ENCODE results near the gene SMC5. TPM values are rescaled to one million over a fixed set of nuclear protein-coding genes. Genes with fewer than 3 reads are reported as not detected.

Gene SMC5
- total RNA-seq, 1 experiment from 2014 or later, result 42.8 TPM

DNA sequence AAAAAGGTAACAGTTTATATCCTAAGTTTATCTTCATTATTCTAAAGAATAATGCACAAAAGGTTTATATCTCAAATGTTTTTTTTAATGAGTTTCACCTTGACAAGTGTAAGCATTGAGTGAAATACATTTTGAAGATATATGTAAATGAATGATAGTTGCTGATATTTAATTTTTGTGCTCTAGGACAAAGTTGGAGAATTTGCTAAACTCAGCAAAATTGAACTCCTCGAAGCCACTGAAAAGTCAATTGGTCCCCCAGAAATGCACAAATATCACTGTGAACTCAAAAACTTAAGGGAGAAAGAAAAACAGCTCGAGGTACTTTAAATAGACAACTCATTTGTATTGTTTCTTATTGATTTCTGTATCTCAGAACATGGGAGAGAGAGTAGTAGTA is 19.5 kb downstream of the SMC5 start:
- no peak for DNase-seq
- Histone ChIP-seq H3K4me2 (ENCODE audit: low read depth, low read length, poor library complexity, severe bottlenecking) (no peak overlapping the region), H3K79me2 (ENCODE audit: low read length) (peaks cover 74% of the 10 kb centered on the region), H3K4me3 (ENCODE audit: low read length) (no peak overlapping the region), H3K9me2 (replicated peaks; ENCODE audit: insufficient read depth, low read length) (no peaks in the 10 kb centered on the region), H3K4me1 (ENCODE audit: low read length) (no peaks in the 10 kb centered on the region), H3K27me3 (ENCODE audit: low read length) (no peaks in the 10 kb centered on the region), H3K9me3 (ENCODE audit: low read length) (no peaks in the 10 kb centered on the region), H3K27ac (ENCODE audit: low read length) (no peak overlapping the region), H3K36me3 (ENCODE audit: insufficient read depth, low read length) (peaks cover 50% of the 10 kb centered on the region), H4K20me1 (ENCODE audit: insufficient read depth, low read depth, low read length) (no peaks in the 10 kb centered on the region), H3K9ac (ENCODE audit: low read length) (no peak overlapping the region), H2AFZ (ENCODE audit: low read length) (no peak overlapping the region)

DNA sequence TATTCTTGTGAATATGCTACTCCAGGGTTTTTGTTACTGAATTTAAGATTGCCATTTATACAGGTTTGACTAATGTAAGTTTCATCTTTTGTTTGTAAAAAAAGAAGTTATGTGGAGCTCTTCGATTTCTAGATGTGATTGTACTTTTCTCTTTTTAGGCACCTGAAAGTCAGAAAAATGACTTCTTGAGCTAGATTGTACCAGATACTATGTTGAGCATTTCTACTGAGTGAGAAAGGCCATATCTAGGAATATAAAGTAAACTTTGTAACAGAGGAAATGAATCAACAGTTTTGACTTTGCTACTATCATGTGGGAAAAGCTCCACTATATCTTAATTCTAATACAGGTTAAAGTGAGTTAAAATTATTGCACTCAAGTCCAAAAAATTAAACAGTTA is 25.1 kb downstream of the SMC5 start:
- Histone ChIP-seq H3K36me3 (ENCODE audit: insufficient read depth, low read length) (peaks cover 74% of the 10 kb centered on the region), H3K4me3 (ENCODE audit: low read length) (no peak overlapping the region), H3K9ac (ENCODE audit: low read length) (no peak overlapping the region), H3K4me1 (ENCODE audit: low read length) (no peaks in the 10 kb centered on the region), H3K9me2 (replicated peaks; ENCODE audit: insufficient read depth, low read length) (no peaks in the 10 kb centered on the region), H3K9me3 (ENCODE audit: low read length) (no peaks in the 10 kb centered on the region), H3K79me2 (ENCODE audit: low read length) (peaks cover 69% of the 10 kb centered on the region), H2AFZ (ENCODE audit: low read length) (no peak overlapping the region), H3K27ac (ENCODE audit: low read length) (no peak overlapping the region), H3K4me2 (ENCODE audit: low read depth, low read length, poor library complexity, severe bottlenecking) (no peak overlapping the region), H3K27me3 (ENCODE audit: low read length) (no peaks in the 10 kb centered on the region), H4K20me1 (ENCODE audit: insufficient read depth, low read depth, low read length) (no peaks in the 10 kb centered on the region)
- no peak for DNase-seq

DNA sequence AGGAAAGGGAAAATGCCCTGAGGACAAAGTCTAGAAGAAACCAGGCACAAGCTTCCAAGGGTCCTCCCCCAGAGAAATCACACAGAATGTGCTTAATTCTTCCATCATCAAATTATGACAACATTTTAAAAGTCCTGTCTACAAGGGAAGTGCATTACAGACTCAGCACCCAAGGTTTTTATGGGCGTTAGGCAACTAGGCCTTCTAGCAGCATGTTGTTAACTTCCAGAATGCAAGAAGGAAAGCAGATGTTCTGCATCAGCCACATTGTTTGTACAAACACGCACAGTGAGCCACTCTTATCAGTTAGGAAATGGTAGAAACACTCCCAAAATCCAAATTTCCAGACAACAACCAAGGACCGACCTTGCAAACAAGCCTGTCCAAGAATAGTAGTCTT is 26.5 kb downstream of the SMC5 start:
- Histone ChIP-seq H3K36me3 (ENCODE audit: insufficient read depth, low read length) (peaks cover 81% of the 10 kb centered on the region), H3K4me2 (ENCODE audit: low read depth, low read length, poor library complexity, severe bottlenecking) (no peak overlapping the region), H3K9me2 (replicated peaks; ENCODE audit: insufficient read depth, low read length) (no peaks in the 10 kb centered on the region), H2AFZ (ENCODE audit: low read length) (no peak overlapping the region), H3K79me2 (ENCODE audit: low read length) (peaks cover 73% of the 10 kb centered on the region), H3K4me3 (ENCODE audit: low read length) (no peak overlapping the region), H3K27ac (ENCODE audit: low read length) (no peak overlapping the region), H4K20me1 (ENCODE audit: insufficient read depth, low read depth, low read length) (no peaks in the 10 kb centered on the region), H3K27me3 (ENCODE audit: low read length) (no peaks in the 10 kb centered on the region), H3K9me3 (ENCODE audit: low read length) (no peaks in the 10 kb centered on the region), H3K4me1 (ENCODE audit: low read length) (no peaks in the 10 kb centered on the region), H3K9ac (ENCODE audit: low read length) (no peak overlapping the region)
- DNase-seq, result no peak

DNA sequence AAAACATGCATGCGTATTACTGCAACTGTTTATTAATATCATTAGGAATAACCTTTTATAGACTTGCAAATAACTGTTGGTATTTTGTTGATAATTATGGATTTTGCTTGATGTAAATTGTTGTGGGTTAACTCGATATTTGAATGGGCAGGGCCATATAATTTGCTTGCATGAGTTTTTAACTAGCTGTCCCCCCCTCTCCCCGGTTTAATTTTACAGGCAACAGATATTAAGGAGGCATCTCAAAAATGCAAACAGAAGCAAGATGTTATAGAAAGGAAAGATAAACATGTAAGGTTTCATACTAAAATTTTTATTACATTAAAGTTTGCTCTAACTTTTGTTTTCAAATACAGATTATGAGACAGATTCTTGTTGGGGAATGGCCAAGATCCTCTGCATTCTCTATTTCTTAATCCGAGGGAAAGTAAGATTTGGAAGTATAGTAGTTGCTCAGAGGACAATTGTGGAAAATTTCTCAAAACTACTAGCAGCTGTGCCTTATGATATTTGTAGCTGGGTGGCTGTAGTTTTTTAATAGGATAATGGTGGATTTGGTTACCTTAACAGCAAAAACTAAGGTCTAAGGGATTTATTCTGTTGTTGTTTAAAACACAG is 27.3 kb downstream of the SMC5 start:
- DNase-seq, result no peak
- no peaks in the 10 kb centered on the region for H3K9me3 ChIP-seq (ENCODE audit: low read length)
- no peak overlapping the region for H2AFZ ChIP-seq (ENCODE audit: low read length)
- H3K27ac ChIP-seq (ENCODE audit: low read length), result no peak overlapping the region
- H3K9me2 ChIP-seq (replicated peaks; ENCODE audit: insufficient read depth, low read length), result no peaks in the 10 kb centered on the region
- H3K9ac ChIP-seq (ENCODE audit: low read length), result no peak overlapping the region
- peaks cover 82% of the 10 kb centered on the region for H3K36me3 ChIP-seq (ENCODE audit: insufficient read depth, low read length)
- H4K20me1 ChIP-seq (ENCODE audit: insufficient read depth, low read depth, low read length), result no peaks in the 10 kb centered on the region
- peaks cover 74% of the 10 kb centered on the region for H3K79me2 ChIP-seq (ENCODE audit: low read length)
- no peak overlapping the region for H3K4me3 ChIP-seq (ENCODE audit: low read length)
- no peaks in the 10 kb centered on the region for H3K27me3 ChIP-seq (ENCODE audit: low read length)
- H3K4me1 ChIP-seq (ENCODE audit: low read length), result no peaks in the 10 kb centered on the region
- H3K4me2 ChIP-seq (ENCODE audit: low read depth, low read length, poor library complexity, severe bottlenecking), result no peak overlapping the region

DNA sequence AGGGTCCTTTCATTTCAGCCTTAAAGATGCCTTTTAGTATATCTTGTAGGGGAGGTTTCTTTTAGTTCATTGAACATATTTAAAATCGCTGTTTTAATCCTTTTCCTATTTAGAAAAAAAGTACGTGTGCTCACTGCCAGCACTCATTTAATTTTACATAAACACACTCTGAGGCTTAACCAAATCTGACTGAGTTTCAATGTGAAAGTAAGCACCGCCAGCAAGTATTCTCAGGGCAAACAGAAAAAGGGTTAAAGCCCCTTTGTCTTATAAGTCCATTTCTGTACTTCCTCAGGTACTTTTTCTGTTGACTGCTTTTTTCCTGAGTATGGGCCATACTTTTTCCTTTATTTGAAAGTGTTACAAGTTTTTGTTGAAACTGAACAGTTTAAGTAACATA is 31.8 kb downstream of the SMC5 start:
- H3K27ac ChIP-seq (ENCODE audit: low read length), result no peak overlapping the region
- no peak overlapping the region for H3K9ac ChIP-seq (ENCODE audit: low read length)
- H3K9me3 ChIP-seq (ENCODE audit: low read length), result 0 out of 2 replicates have a peak, but pooled peaks cover 5% of the 10 kb centered on the region
- no peak overlapping the region for H3K4me3 ChIP-seq (ENCODE audit: low read length)
- no peak for DNase-seq
- no peak overlapping the region for H2AFZ ChIP-seq (ENCODE audit: low read length)
- H3K9me2 ChIP-seq (replicated peaks; ENCODE audit: insufficient read depth, low read length), result no peaks in the 10 kb centered on the region
- H3K4me1 ChIP-seq (ENCODE audit: low read length), result no peaks in the 10 kb centered on the region
- H3K79me2 ChIP-seq (ENCODE audit: low read length), result peaks cover 83% of the 10 kb centered on the region
- no peaks in the 10 kb centered on the region for H3K27me3 ChIP-seq (ENCODE audit: low read length)
- no peak overlapping the region for H3K4me2 ChIP-seq (ENCODE audit: low read depth, low read length, poor library complexity, severe bottlenecking)
- no peaks in the 10 kb centered on the region for H4K20me1 ChIP-seq (ENCODE audit: insufficient read depth, low read depth, low read length)
- H3K36me3 ChIP-seq (ENCODE audit: insufficient read depth, low read length), result peaks cover 68% of the 10 kb centered on the region

DNA sequence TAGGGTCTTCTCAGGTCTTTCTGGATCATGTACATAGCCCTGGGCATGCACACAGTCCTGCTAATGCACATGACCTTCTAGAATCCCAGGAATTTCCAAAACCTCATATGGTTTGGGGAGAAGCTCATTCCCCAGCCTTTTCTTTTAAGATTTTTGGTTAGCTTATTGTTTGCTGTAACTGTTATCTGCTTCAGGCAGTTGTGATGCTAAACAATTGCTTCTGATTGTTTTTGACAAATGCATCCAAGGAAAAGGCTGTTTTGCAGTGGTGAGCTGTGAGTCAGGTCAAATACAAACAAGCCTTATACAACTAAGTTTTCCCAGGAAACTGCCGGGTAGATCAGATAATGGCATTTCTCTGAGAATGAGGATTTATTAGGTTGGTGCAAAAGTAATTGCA is 32.7 kb downstream of the SMC5 start:
- Histone ChIP-seq H2AFZ (ENCODE audit: low read length) (no peak overlapping the region), H3K9me2 (replicated peaks; ENCODE audit: insufficient read depth, low read length) (no peaks in the 10 kb centered on the region), H3K4me1 (ENCODE audit: low read length) (no peaks in the 10 kb centered on the region), H3K9ac (ENCODE audit: low read length) (no peak overlapping the region), H3K4me3 (ENCODE audit: low read length) (no peak overlapping the region), H3K4me2 (ENCODE audit: low read depth, low read length, poor library complexity, severe bottlenecking) (no peak overlapping the region), H3K27me3 (ENCODE audit: low read length) (no peaks in the 10 kb centered on the region), H3K36me3 (ENCODE audit: insufficient read depth, low read length) (peaks cover 60% of the 10 kb centered on the region), H3K79me2 (ENCODE audit: low read length) (peaks cover 82% of the 10 kb centered on the region), H3K9me3 (ENCODE audit: low read length) (0 out of 2 replicates have a peak, but pooled peaks cover 5% of the 10 kb centered on the region), H4K20me1 (ENCODE audit: insufficient read depth, low read depth, low read length) (no peaks in the 10 kb centered on the region), H3K27ac (ENCODE audit: low read length) (no peak overlapping the region)
- DNase-seq, result no peak

DNA sequence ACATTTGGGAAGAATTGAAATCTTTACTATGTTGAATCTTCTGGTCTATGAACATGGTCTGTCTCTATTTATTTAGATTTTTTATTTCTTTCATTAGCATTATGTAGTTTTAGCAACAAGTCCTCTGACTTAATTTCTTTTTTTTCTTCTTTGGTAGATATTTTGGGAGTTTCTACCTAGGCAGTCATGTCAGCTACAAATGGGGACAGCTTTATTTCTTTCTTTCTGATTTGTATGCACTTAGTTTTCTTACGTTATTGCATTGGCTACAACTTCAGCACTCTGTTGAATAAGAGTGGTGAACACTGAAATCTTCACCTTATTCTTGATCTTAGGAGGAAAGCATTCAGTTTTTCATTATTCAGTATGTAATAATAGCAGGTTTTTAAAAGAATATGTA is 33.5 kb downstream of the SMC5 start:
- Histone ChIP-seq H3K9ac (ENCODE audit: low read length) (no peak overlapping the region), H3K4me3 (ENCODE audit: low read length) (no peak overlapping the region), H2AFZ (ENCODE audit: low read length) (no peak overlapping the region), H3K4me1 (ENCODE audit: low read length) (no peaks in the 10 kb centered on the region), H3K79me2 (ENCODE audit: low read length) (peaks cover 86% of the 10 kb centered on the region), H3K9me3 (ENCODE audit: low read length) (0 out of 2 replicates have a peak, but pooled peaks cover 5% of the 10 kb centered on the region), H4K20me1 (ENCODE audit: insufficient read depth, low read depth, low read length) (no peaks in the 10 kb centered on the region), H3K27ac (ENCODE audit: low read length) (no peak overlapping the region), H3K9me2 (replicated peaks; ENCODE audit: insufficient read depth, low read length) (no peaks in the 10 kb centered on the region), H3K4me2 (ENCODE audit: low read depth, low read length, poor library complexity, severe bottlenecking) (no peak overlapping the region), H3K27me3 (ENCODE audit: low read length) (no peaks in the 10 kb centered on the region), H3K36me3 (ENCODE audit: insufficient read depth, low read length) (peaks cover 65% of the 10 kb centered on the region)
- no peak for DNase-seq

DNA sequence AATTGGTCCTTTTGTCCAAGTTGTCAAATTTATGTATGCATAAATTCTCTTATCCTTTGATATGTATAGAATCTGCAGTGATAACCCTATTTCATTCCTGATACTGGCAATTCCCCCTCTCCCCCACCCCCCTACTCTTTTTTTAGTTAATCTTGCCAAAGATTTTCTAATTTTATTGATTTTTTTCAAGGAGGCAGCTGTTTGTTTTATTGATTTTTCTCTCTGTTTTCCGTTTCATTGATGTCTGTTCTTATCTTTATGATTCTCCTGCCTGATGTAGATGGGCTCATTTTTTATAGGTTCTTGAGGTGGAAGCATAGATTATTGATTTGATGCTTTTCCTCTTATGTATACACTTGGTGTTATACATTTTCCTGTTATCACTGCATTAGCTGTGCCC is 34.4 kb downstream of the SMC5 start:
- H3K9ac ChIP-seq (ENCODE audit: low read length), result no peak overlapping the region
- peaks cover 63% of the 10 kb centered on the region for H3K36me3 ChIP-seq (ENCODE audit: insufficient read depth, low read length)
- no peak overlapping the region for H3K4me3 ChIP-seq (ENCODE audit: low read length)
- no peaks in the 10 kb centered on the region for H3K4me1 ChIP-seq (ENCODE audit: low read length)
- no peak overlapping the region for H3K4me2 ChIP-seq (ENCODE audit: low read depth, low read length, poor library complexity, severe bottlenecking)
- no peak overlapping the region for H3K27ac ChIP-seq (ENCODE audit: low read length)
- 0 out of 2 replicates have a peak, but pooled peaks cover 5% of the 10 kb centered on the region for H3K9me3 ChIP-seq (ENCODE audit: low read length)
- H3K27me3 ChIP-seq (ENCODE audit: low read length), result no peaks in the 10 kb centered on the region
- no peak overlapping the region for H2AFZ ChIP-seq (ENCODE audit: low read length)
- H3K79me2 ChIP-seq (ENCODE audit: low read length), result peaks cover 86% of the 10 kb centered on the region
- H4K20me1 ChIP-seq (ENCODE audit: insufficient read depth, low read depth, low read length), result no peaks in the 10 kb centered on the region
- no peaks in the 10 kb centered on the region for H3K9me2 ChIP-seq (replicated peaks; ENCODE audit: insufficient read depth, low read length)
- no peak for DNase-seq
